Mesendoderm (in vitro differentiated cells): ENCODE results near the gene PNPLA3. TPM values are rescaled to one million over a fixed set of nuclear protein-coding genes. Genes with fewer than 3 reads are reported as not detected.

Experiments used
- DNase-seq: peaks from one replicate; pipeline ENCODE4 v3.0.0; 2013
- H2AK5ac ChIP-seq: 2 replicates; pipeline ENCODE4 v1.6.1; 2013; ENCODE audit warnings: low read length, inconsistent platforms
- H2BK120ac ChIP-seq: 2 replicates; pipeline ENCODE4 v1.6.1; 2013; ENCODE audit warnings: low read depth, mild to moderate bottlenecking, low read length, moderate library complexity, mixed read lengths
- H2BK15ac ChIP-seq: replicated peaks from 2 replicates; pipeline ENCODE4 v1.6.1; 2013; ENCODE audit warnings: low read depth, mild to moderate bottlenecking, moderate library complexity
- H2BK5ac ChIP-seq: 2 replicates; pipeline ENCODE4 v1.6.1; 2013; ENCODE audit warnings: low read length, inconsistent platforms
- H3K18ac ChIP-seq: 2 replicates; pipeline ENCODE4 v1.6.1; 2013; ENCODE audit warnings: mild to moderate bottlenecking, low read length, mixed read lengths
- H3K23ac ChIP-seq: one replicate; pipeline ENCODE4 v1.6.1; 2013; ENCODE audit warnings: low read length
- H3K27ac ChIP-seq: 2 replicates; pipeline ENCODE4 v1.5.1; 2013; ENCODE audit warnings: low read depth, mild to moderate bottlenecking, inconsistent platforms, low read length, moderate library complexity
- H3K27me3 ChIP-seq: 2 replicates; pipeline ENCODE4 v1.6.1; 2013; ENCODE audit warnings: low read length, control low read depth, mild to moderate bottlenecking, inconsistent platforms; ENCODE audit not compliant: insufficient read depth, poor library complexity
- H3K36me3 ChIP-seq: 2 replicates; pipeline ENCODE4 v1.6.1; 2013; ENCODE audit warnings: low read length, inconsistent platforms; ENCODE audit not compliant: control insufficient read depth, insufficient read depth
- H3K4ac ChIP-seq: one replicate; pipeline ENCODE4 v1.6.1; 2013; ENCODE audit warnings: low read depth, mild to moderate bottlenecking, low read length, moderate library complexity
- H3K4me1 ChIP-seq: 2 replicates; pipeline ENCODE4 v1.6.1; 2013; ENCODE audit warnings: low read depth, low read length, inconsistent platforms; ENCODE audit not compliant: control insufficient read depth
- H3K4me2 ChIP-seq: 2 replicates; pipeline ENCODE4 v1.6.1; 2013; ENCODE audit warnings: low read length
- H3K4me3 ChIP-seq: 2 replicates; pipeline ENCODE4 v1.5.1; 2013; ENCODE audit warnings: mild to moderate bottlenecking, low read length
- H3K56ac ChIP-seq: one replicate; pipeline ENCODE4 v1.6.1; 2013; ENCODE audit warnings: low read length
- H3K79me1 ChIP-seq: 2 replicates; pipeline ENCODE4 v1.6.1; 2013; ENCODE audit warnings: low read length, inconsistent platforms
- H3K79me2 ChIP-seq: 2 replicates; pipeline ENCODE4 v1.6.1; 2013; ENCODE audit warnings: mild to moderate bottlenecking, low read length; ENCODE audit not compliant: control insufficient read depth, insufficient read depth
- H3K9ac ChIP-seq: 2 replicates; pipeline ENCODE4 v1.6.1; 2013; ENCODE audit warnings: low read length, inconsistent platforms
- H4K5ac ChIP-seq: one replicate; pipeline ENCODE4 v1.6.1; 2013; ENCODE audit warnings: low read length
- H4K8ac ChIP-seq: one replicate; pipeline ENCODE4 v1.6.1; 2013; ENCODE audit warnings: low read depth, mild to moderate bottlenecking, control low read depth, low read length, moderate library complexity
- WGBS: extraction: QIAGEN DNeasy Blood & Tissue Kit; methylation state at CpG from one replicate; pipeline ENCODE4 v1.1.7; 2013; ENCODE audit warnings: low lambda C conversion rate, missing lambda C conversion rate; ENCODE audit not compliant: insufficient coverage; ENCODE audit errors: extremely low coverage; 5-methylcytosine and 5-hydroxymethylcytosine counted together
- polyA plus RNA-seq, 2 experiments: library from polyadenylated mRNA; stranded (reverse); fragments of 200-250 nt; gene quantifications; one replicate each; pipeline ENCODE4 v1.2.3, GENCODE V29; 2013

The PNPLA3 gene, protein sequence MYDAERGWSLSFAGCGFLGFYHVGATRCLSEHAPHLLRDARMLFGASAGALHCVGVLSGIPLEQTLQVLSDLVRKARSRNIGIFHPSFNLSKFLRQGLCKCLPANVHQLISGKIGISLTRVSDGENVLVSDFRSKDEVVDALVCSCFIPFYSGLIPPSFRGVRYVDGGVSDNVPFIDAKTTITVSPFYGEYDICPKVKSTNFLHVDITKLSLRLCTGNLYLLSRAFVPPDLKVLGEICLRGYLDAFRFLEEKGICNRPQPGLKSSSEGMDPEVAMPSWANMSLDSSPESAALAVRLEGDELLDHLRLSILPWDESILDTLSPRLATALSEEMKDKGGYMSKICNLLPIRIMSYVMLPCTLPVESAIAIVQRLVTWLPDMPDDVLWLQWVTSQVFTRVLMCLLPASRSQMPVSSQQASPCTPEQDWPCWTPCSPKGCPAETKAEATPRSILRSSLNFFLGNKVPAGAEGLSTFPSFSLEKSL
- 19.5 TPM for polyA plus RNA-seq (2013, experiment 1 of 2)
- 17.6 TPM for polyA plus RNA-seq (2013, experiment 2 of 2)

DNA sequence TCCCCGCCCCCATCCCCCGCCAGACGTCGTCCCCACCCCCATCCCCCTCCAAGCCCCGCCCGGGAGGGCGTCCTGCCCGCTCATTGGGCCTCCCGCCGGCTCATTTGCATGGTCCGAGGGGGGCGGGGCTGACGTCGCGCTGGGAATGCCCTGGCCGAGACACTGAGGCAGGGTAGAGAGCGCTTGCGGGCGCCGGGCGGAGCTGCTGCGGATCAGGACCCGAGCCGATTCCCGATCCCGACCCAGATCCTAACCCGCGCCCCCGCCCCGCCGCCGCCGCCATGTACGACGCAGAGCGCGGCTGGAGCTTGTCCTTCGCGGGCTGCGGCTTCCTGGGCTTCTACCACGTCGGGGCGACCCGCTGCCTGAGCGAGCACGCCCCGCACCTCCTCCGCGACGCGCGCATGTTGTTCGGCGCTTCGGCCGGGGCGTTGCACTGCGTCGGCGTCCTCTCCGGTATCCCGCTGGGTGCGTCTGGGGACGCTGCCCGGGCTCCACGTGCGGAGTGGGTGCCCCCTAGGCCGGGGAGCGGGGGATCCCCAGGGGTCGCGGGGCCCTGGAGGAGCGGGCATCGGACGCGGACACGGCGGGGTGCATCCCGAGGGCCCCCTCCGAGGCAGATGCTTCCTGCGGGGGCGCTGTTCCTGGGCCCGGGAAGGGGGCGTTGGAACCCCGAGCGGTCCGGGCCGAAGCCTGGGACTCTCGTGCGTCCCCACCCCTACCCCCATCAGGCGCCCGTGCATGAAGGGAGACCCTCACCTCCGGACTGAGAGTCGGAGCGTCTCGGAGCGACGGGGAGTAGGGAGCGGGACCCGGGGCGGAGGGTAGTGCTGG, at the start of gene PNPLA3:
TSS of gene PNPLA3 (plus strand) at position 175 of the 834 bp plus-strand sequence. CDS start at position 282, 107 bp downstream.
- Histone ChIP-seq H3K4ac (peak within 1 kb of the TSS; percentile 90), H3K79me2 (peaks cover 12% of the 10 kb centered on the region)
- no CpG with 5 or more reads among the region's 100 CpGs for WGBS

DNA sequence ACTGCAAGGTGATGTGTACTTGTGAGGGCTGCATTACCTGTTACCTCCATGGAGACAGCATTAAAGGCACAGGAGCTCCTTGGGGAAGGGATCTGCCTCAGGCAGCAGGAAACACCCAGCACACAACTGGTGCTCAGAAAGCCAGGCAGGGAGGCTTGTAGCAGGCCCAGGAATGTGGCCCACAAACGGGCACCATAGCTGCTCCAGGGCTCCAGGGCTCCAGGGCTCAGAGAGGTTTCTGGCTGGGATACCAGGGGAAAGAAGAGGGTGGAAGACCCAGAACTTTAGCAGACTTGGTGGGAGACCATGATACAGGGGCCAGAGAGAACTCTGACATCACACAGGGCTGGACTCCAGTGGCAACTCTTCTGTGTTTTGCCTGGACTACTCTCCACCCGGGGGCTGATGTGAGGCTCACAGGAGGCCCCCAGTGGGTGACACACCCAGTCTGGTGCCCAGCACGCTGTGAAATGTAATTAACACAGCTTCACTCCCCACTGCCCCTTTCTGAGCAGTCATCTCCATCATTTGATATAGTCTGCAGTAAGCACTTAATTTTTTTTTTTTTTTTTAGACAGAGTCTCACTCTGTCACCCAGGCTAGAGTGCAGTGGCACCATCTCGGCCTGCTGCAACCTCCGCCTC, 46.6 kb upstream of the PNPLA3 start:
- Histone ChIP-seq H2AK5ac (no peak overlapping the region), H3K27me3 (no peaks in the 10 kb centered on the region), H3K18ac (no peak overlapping the region), H3K4me3 (no peak overlapping the region), H3K56ac (no peak overlapping the region), H4K8ac (no peak overlapping the region), H3K36me3 (no peaks in the 10 kb centered on the region), H3K27ac (no peak overlapping the region), H3K79me1 (no peaks in the 10 kb centered on the region), H3K9ac (no peak overlapping the region), H2BK15ac (no peak overlapping the region), H4K5ac (no peak overlapping the region), H2BK120ac (no peak overlapping the region), H2BK5ac (no peak overlapping the region), H3K79me2 (no peaks in the 10 kb centered on the region), H3K4me1 (no peaks in the 10 kb centered on the region), H3K23ac (no peak overlapping the region), H3K4ac (no peak overlapping the region), H3K4me2 (no peak overlapping the region)
- no CpG with 5 or more reads among the region's 5 CpGs for WGBS
- DNase-seq = no peak

More for the DNA sequence above, at the start of gene PNPLA3:
- H2BK5ac ChIP-seq = peak within 1 kb of the TSS; percentile 80
- H4K5ac ChIP-seq = no peak within 1 kb of the TSS
- peaks cover 6% of the 10 kb centered on the region for H3K36me3 ChIP-seq
- peak within 1 kb of the TSS; percentile 98 for H3K18ac ChIP-seq
- H3K27me3 ChIP-seq = no peaks in the 10 kb centered on the region
- peak within 1 kb of the TSS; percentile 70 for H4K8ac ChIP-seq
- H2BK120ac ChIP-seq = peak within 1 kb of the TSS; percentile 11
- peak within 1 kb of the TSS; percentile 98 for H3K56ac ChIP-seq
- no peak within 1 kb of the TSS for H2AK5ac ChIP-seq
- peak within 1 kb of the TSS; percentile 96 for H3K9ac ChIP-seq
- peaks cover 5% of the 10 kb centered on the region for H3K4me1 ChIP-seq
- H3K23ac ChIP-seq = no peak within 1 kb of the TSS
- peak within 1 kb of the TSS; percentile 82 for H3K4me3 ChIP-seq
- peak within 1 kb of the TSS; percentile 78 for H3K4me2 ChIP-seq
- peak within 1 kb of the TSS; percentile 94 for H3K27ac ChIP-seq
- peaks cover 13% of the 10 kb centered on the region for H3K79me1 ChIP-seq
- DNase-seq = peak; percentile 96
- H2BK15ac ChIP-seq = no peak within 1 kb of the TSS

DNA sequence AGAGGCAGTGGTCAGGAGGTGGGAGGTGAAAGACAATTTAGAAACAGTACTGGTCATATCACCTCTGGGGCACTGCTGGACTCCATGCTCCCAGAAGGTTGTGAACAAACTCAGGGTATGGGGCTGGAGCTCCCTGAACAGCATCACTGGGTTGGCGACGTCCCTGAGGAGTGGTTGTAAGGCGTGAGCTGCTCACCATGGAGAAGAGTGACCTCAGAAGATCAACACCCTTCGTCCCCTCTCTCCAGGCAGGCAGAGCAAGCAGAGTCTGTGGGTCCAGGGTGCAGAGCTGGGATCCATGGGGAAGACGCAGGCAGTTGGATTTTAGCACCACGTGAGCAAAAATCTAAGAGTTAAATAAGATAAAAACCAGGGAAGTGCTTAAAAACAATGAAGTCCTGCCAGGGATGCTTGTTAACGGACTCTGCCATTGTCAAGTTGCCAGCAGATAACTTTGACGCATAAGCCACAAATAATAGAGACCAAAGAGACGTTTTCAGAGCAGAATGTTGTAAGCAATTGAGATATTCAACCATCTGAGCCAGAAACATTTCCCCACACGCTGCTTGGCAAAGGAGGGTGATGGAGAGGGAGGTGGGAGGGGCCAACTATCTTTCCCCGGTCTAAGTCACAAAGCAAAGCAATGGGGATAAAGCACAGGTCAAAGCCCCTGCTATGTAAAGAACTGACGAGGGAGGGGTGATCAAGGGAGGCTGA, 45.4 kb upstream of the PNPLA3 start:
- Histone ChIP-seq H4K5ac (no peak overlapping the region), H3K4ac (no peak overlapping the region), H3K27ac (no peak overlapping the region), H3K36me3 (no peaks in the 10 kb centered on the region), H2AK5ac (no peak overlapping the region), H3K4me2 (no peak overlapping the region), H3K56ac (no peak overlapping the region), H2BK15ac (no peak overlapping the region), H2BK120ac (no peak overlapping the region), H4K8ac (no peak overlapping the region), H3K18ac (no peak overlapping the region), H3K9ac (no peak overlapping the region), H2BK5ac (no peak overlapping the region), H3K4me3 (no peak overlapping the region), H3K4me1 (no peaks in the 10 kb centered on the region), H3K23ac (no peak overlapping the region), H3K79me2 (no peaks in the 10 kb centered on the region), H3K27me3 (no peaks in the 10 kb centered on the region), H3K79me1 (no peaks in the 10 kb centered on the region)
- no CpG with 5 or more reads among the region's 12 CpGs for WGBS
- no peak for DNase-seq

DNA sequence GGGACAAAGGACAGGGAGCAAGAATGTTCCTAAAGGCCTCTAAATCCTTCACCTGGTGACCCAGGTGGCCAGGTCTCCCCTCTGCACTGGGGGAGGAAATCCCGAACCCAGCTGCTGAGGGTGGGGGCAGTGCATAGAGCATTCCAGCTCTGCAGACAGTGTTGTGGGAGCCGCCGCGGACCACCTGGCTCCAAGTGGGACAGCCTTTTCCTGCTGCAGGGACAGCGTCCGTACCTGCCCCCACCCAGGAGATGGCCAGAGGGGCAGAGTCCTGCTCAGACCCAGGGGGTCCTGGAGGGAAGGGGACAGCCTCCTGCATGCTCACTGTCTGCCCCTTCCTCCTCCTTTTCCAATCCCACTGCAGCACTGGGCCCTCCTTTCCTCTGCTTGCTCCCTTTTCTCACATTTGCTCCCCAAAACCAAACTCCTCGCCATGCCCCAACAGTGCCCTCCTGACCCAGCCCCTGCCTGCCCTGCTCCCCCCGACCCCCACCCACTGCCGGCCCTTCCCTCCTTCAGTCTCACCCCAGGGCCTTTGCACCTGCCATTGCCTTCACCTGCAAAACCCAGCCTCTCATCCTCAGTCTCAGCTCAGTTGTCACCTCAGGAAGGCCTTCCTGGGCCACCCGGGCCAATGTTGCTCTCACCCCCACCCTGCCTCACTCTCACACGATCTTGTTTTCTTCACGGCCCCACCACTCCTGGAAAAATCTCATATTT, 44.6 kb upstream of the PNPLA3 start:
- DNase-seq = no peak
- WGBS = no CpG with 5 or more reads among the region's 12 CpGs
- H3K27me3 ChIP-seq = no peaks in the 10 kb centered on the region

More for the DNA sequence above, 44.6 kb upstream of the PNPLA3 start:
- H3K56ac ChIP-seq = no peak overlapping the region
- no peaks in the 10 kb centered on the region for H3K79me1 ChIP-seq
- no peak overlapping the region for H4K5ac ChIP-seq
- no peak overlapping the region for H4K8ac ChIP-seq
- no peak overlapping the region for H2AK5ac ChIP-seq
- H2BK15ac ChIP-seq = no peak overlapping the region
- H3K4me2 ChIP-seq = no peak overlapping the region
- H3K4me1 ChIP-seq = no peaks in the 10 kb centered on the region
- H3K36me3 ChIP-seq = no peaks in the 10 kb centered on the region
- H2BK120ac ChIP-seq = no peak overlapping the region
- H2BK5ac ChIP-seq = no peak overlapping the region
- no peak overlapping the region for H3K27ac ChIP-seq
- H3K4me3 ChIP-seq = no peak overlapping the region
- no peak overlapping the region for H3K9ac ChIP-seq
- H3K23ac ChIP-seq = no peak overlapping the region
- no peak overlapping the region for H3K18ac ChIP-seq
- no peak overlapping the region for H3K4ac ChIP-seq
- H3K79me2 ChIP-seq = no peaks in the 10 kb centered on the region
